Smooth muscle cell (in vitro differentiated cells): ENCODE results near the gene MACROD2. TPM values are rescaled to one million over a fixed set of nuclear protein-coding genes. Genes with fewer than 3 reads are reported as not detected.

Source experiments
- DNase-seq: peaks from one replicate; lab custom pipeline; 2025; ENCODE audit not compliant: unreplicated experiment; lab: John Stamatoyannopoulos, UW
- H2AFZ ChIP-seq: fragments of 200-600 bp; sonication (generic); 2 replicates; pipeline ENCODE4 v1.6.0; 2016; ENCODE audit warnings: antibody characterized with exemption, low read depth, mild to moderate bottlenecking
- H3F3A ChIP-seq: fragments of 200-600 bp; sonication (generic); 2 replicates; pipeline ENCODE4 v1.6.0; 2017; ENCODE audit warnings: antibody characterized with exemption, low read depth
- H3K27ac ChIP-seq: fragments of 200-600 bp; sonication (generic); 2 replicates; pipeline ENCODE4 v1.5.1; 2016; ENCODE audit warnings: low read depth, mild to moderate bottlenecking
- H3K27me3 ChIP-seq: fragments of 200-600 bp; sonication (generic); 2 replicates; pipeline ENCODE4 v1.6.1; 2016; ENCODE audit warnings: low read depth, mild to moderate bottlenecking
- H3K36me3 ChIP-seq: fragments of 200-600 bp; sonication (generic); 2 replicates; pipeline ENCODE4 v1.5.1; 2016; ENCODE audit warnings: low read depth
- H3K4me1 ChIP-seq: fragments of 200-600 bp; sonication (generic); 2 replicates; pipeline ENCODE4 v1.5.1; 2016; ENCODE audit warnings: low read depth
- H3K4me2 ChIP-seq: fragments of 200-600 bp; sonication (generic); 2 replicates; pipeline ENCODE4 v1.6.0; 2016; ENCODE audit warnings: mild to moderate bottlenecking
- H3K4me3 ChIP-seq: fragments of 200-600 bp; sonication (generic); 2 replicates; pipeline ENCODE4 v1.5.1; 2016; ENCODE audit warnings: mild to moderate bottlenecking
- H3K79me2 ChIP-seq: fragments of 200-600 bp; sonication (generic); 2 replicates; pipeline ENCODE4 v1.6.0; 2016; ENCODE audit warnings: low read depth, mild to moderate bottlenecking
- H3K9ac ChIP-seq: fragments of 200-600 bp; sonication (generic); 2 replicates; pipeline ENCODE4 v1.6.0; 2016; ENCODE audit warnings: low read depth
- H3K9me3 ChIP-seq: fragments of 200-600 bp; sonication (generic); replicated peaks from 2 replicates; pipeline ENCODE4 v1.5.1; 2016; ENCODE audit warnings: low read depth
- H4K20me1 ChIP-seq: fragments of 200-600 bp; sonication (generic); 2 replicates; pipeline ENCODE4 v1.6.0; 2016; ENCODE audit warnings: low read depth
- WGBS: methylation state at CpG from one replicate; pipeline ENCODE4 v1.1.7; 2016; ENCODE audit warnings: low lambda C conversion rate; 5-methylcytosine and 5-hydroxymethylcytosine counted together
- polyA plus RNA-seq: library from polyadenylated mRNA; unstranded; fragments of >200 nt; fragmentation: Nextera tagmentation; extraction: Ambion mirVana; gene quantifications from 2 replicates; pipeline ENCODE4 v1.2.1, GENCODE V29; 2016
- total RNA-seq: library from RNA; depleted of rRNA; stranded (reverse); fragments of >200 nt; gene quantifications from 2 replicates; pipeline ENCODE4 v1.2.3, GENCODE V29; 2014
- TF ChIP-seq, protein P1 (sequence below): fragments of 200-600 bp; sonication (generic); IDR thresholded peaks from 2 replicates; pipeline ENCODE4 v1.5.1; 2017; ENCODE audit warnings: borderline replicate concordance, mild to moderate bottlenecking, antibody characterized with exemption; ENCODE audit not compliant: insufficient read depth, poor library complexity, severe bottlenecking

The MACROD2 gene
- total and polyA plus RNA-seq, 2 experiments from 2014 or later = 0.04 to 0.32 TPM

DNA sequence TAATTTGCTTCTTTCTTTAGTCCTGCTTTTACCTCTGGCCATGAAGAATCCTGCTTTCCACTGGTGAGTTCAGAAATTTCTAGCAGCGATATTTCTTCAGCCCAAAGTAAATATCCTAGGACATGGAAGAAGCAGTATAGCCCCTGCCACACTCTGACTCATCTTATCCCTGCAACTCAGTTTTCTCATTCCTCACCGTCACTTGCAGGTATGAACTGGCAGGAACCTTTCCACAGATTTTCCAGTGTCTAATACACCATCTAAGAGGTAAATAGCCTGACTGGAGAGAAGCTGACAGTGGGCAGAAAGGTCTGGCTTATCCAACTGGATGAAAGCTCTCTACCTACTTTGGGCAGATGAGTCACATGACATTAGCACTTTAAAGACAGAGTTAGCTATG, 1158.8 kb downstream of the MACROD2 start:
- Histone ChIP-seq H3K9ac (no peak overlapping the region), H3K36me3 (no peaks in the 10 kb centered on the region), H3K79me2 (no peaks in the 10 kb centered on the region), H3K4me2 (no peak overlapping the region), H3K4me1 (no peaks in the 10 kb centered on the region), H3F3A (no peaks in the 10 kb centered on the region), H3K9me3 (no peaks in the 10 kb centered on the region), H2AFZ (no peak overlapping the region), H3K27ac (no peak overlapping the region), H4K20me1 (no peaks in the 10 kb centered on the region), H3K4me3 (no peak overlapping the region), H3K27me3 (no peaks in the 10 kb centered on the region)
- no peak for DNase-seq
- WGBS = 82% methylated on average over 2 of the region's 2 CpGs
- TF ChIP-seq, protein P1, sequence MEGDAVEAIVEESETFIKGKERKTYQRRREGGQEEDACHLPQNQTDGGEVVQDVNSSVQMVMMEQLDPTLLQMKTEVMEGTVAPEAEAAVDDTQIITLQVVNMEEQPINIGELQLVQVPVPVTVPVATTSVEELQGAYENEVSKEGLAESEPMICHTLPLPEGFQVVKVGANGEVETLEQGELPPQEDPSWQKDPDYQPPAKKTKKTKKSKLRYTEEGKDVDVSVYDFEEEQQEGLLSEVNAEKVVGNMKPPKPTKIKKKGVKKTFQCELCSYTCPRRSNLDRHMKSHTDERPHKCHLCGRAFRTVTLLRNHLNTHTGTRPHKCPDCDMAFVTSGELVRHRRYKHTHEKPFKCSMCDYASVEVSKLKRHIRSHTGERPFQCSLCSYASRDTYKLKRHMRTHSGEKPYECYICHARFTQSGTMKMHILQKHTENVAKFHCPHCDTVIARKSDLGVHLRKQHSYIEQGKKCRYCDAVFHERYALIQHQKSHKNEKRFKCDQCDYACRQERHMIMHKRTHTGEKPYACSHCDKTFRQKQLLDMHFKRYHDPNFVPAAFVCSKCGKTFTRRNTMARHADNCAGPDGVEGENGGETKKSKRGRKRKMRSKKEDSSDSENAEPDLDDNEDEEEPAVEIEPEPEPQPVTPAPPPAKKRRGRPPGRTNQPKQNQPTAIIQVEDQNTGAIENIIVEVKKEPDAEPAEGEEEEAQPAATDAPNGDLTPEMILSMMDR = no peak

DNA sequence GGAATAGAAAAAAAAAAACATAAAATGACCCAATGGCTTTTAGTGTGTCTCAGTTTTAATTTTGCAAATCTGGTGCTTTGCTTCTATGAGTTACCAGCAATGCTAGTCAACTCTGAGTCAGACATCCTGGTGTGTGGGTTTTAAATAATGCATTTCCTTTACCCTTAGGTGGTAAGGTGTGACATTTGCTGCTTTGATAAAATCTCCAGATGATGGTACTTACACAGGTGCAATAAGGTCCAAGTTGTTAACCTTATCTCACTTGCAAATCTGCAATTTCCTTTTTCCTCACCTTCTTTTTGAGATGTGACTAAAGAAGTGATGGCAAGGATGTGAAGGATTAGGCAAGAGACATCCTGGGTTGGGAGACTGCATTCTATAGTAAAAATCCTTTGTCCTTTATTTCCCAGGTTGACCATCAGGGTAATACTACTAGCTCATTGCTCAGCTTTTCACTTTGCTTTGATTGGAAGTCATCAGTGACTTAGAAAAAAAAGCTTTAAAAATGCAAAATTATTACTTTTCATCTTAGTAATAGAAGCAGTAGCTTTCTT, 1160.6 kb downstream of the MACROD2 start:
- DNase-seq = no peak
- Histone ChIP-seq H3K27me3 (no peaks in the 10 kb centered on the region), H3K9ac (no peak overlapping the region), H3K79me2 (no peaks in the 10 kb centered on the region), H3F3A (no peaks in the 10 kb centered on the region), H3K4me2 (no peak overlapping the region), H3K27ac (no peak overlapping the region), H3K9me3 (no peaks in the 10 kb centered on the region), H4K20me1 (no peaks in the 10 kb centered on the region), H3K4me1 (no peaks in the 10 kb centered on the region), H3K36me3 (no peaks in the 10 kb centered on the region), H2AFZ (no peak overlapping the region), H3K4me3 (no peak overlapping the region)
- TF ChIP-seq, protein P1 = no peak

DNA sequence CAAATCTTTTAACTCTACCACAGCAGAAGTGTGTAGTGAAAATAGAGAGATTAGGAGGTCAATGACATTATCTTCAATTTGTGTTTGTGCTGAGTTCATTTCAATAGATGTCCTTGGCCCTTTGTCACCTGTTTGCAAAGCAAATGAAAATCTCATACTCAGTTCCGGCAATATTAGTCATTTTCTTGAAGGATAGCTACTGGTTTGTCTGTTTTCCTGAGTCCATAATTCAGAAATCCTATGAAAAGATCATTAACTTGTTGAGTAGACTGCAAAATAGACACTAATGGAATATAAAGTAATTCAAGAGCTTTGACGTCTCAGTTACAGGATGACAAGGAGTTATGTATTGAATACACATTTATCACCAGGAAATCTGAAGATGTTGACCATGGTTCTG, 1163.2 kb downstream of the MACROD2 start:
- H3F3A ChIP-seq = no peaks in the 10 kb centered on the region

More for the DNA sequence above, 1163.2 kb downstream of the MACROD2 start:
- H3K4me2 ChIP-seq = no peak overlapping the region
- H3K9me3 ChIP-seq = no peaks in the 10 kb centered on the region
- no peaks in the 10 kb centered on the region for H3K36me3 ChIP-seq
- no peak overlapping the region for H3K4me3 ChIP-seq
- H3K27ac ChIP-seq = no peak overlapping the region
- no peak for DNase-seq
- no peak overlapping the region for H2AFZ ChIP-seq
- no peaks in the 10 kb centered on the region for H3K27me3 ChIP-seq
- H3K4me1 ChIP-seq = no peaks in the 10 kb centered on the region
- no peak overlapping the region for H3K9ac ChIP-seq
- TF ChIP-seq, protein P1 = no peak
- WGBS = 44% methylated on average over 2 of the region's 2 CpGs
- H4K20me1 ChIP-seq = no peaks in the 10 kb centered on the region
- no peaks in the 10 kb centered on the region for H3K79me2 ChIP-seq
